Measurements from ENCODE around the gene WDFY4.

WDFY4 gene

DNA sequence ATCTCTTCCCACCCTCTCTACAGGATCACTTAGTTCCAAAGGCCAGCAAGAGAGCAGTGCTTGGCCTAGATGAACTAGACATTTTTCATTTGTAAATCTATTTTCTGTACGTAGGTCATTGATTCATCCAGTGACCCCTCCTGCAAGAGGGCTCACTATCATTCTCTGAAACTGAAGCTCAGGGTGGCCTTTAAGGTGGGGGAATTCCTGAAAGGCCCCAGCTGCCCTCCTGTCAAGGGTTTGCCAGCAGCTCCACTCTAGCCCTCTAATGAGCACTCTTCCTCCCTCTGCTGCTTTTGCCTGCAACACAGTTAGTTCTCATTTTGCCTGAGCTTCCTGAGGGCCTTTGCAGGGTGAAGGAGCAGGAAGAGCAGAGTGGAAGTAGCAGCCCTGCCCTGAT is 213.8 kb downstream of the WDFY4 start:
- peaks cover 40% of the 10 kb centered on the region for H3K27me3 Mint-ChIP-seq (ENCODE audit: low read depth, poor library complexity)
- H3K4me1 Mint-ChIP-seq: no peaks in the 10 kb centered on the region
- no peaks in the 10 kb centered on the region for H3K36me3 Mint-ChIP-seq (ENCODE audit: low read depth)
- no peak for DNase-seq
- no peak for TF ChIP-seq CTCF (IDR thresholded peaks at IDR 0.05)
- H3K27ac Mint-ChIP-seq: no peak overlapping the region
- H3K4me3 Mint-ChIP-seq: no peak overlapping the region
- H3K9me3 Mint-ChIP-seq: no peaks in the 10 kb centered on the region

- no peak for TF ChIP-seq CTCF (IDR thresholded peaks at IDR 0.05)
- Mint-ChIP-seq H3K4me3 (no peak overlapping the region), H3K27me3 (ENCODE audit: low read depth, poor library complexity) (peaks cover 42% of the 10 kb centered on the region)
These were observed 215.1 kb downstream of the WDFY4 start for GRCh38 chr10:48899781-48900180.

DNA sequence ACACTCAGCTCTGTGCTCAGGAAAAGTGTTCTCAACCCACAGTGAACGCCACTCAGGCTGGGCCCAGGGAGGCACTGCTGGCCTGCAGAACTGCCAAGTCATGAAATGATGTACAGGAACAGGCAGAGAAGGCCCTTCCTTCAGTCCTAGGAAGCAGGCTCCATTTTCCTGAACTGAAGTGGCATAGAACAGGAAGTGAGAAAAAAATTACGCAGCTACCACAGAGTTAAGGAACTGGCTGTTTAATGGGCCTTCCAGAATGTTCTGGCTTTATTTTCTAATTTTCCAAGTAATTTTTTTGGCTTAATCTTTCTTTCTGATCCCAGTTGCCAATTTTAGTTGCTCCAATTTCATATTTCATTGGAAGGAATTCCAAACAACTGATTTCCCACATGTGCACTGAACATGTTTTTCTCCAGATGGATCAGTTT is 215.7 kb downstream of the WDFY4 start:
- Mint-ChIP-seq H3K27me3 (ENCODE audit: low read depth, poor library complexity) (peaks cover 42% of the 10 kb centered on the region), H3K4me1 (no peaks in the 10 kb centered on the region), H3K36me3 (ENCODE audit: low read depth) (no peaks in the 10 kb centered on the region), H3K9me3 (no peaks in the 10 kb centered on the region), H3K4me3 (no peak overlapping the region), H3K27ac (no peak overlapping the region)
- TF ChIP-seq CTCF (IDR thresholded peaks at IDR 0.05): no peak
- DNase-seq: no peak

More at GRCh38 chr10:48899781-48900180, 215.1 kb downstream of the WDFY4 start:
- no peaks in the 10 kb centered on the region for H3K9me3 Mint-ChIP-seq
- DNase-seq: no peak
- H3K4me1 Mint-ChIP-seq: no peaks in the 10 kb centered on the region
- no peaks in the 10 kb centered on the region for H3K36me3 Mint-ChIP-seq (ENCODE audit: low read depth)
- no peak overlapping the region for H3K27ac Mint-ChIP-seq

DNA sequence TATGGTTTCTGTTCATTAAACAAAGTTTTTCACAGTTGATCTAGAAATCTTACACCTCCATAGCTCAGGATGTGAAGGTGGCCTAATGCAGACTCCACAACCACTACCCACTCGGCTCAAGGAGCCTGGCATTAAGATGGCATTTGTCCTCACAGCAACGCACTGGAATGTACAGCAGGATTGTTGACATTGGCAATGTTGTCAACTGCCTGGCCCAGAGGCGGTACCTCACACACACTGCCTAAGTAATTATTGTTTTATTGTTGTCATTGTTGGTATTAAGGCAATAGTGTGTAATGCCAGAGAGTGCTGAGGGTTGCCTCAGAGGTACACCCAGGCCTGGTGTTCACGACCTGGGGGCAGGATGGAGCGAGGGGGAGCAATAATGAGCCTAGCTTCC is 216.6 kb downstream of the WDFY4 start:
- peaks cover 40% of the 10 kb centered on the region for H3K27me3 Mint-ChIP-seq (ENCODE audit: low read depth, poor library complexity)

DNA sequence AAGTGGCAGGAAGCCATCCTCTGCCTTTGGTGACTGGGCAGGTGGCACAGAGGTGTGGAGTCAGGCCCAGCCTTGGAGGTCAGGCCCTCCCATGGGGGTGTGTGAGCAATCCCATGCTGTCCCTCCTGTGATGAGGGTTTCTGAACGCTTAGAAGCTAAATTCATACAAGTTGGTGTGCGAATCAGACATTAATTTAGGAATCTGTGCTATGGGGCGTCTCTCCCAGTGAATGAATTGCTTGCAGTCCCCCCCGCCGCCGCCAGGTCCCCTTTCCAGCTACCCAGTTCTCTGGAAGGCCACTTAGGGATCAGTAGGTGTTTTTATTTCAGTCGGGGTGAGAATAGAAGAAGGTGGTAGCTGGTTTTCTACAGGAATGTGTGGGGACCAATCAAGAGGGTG is 217.4 kb downstream of the WDFY4 start:
- H3K27me3 Mint-ChIP-seq (ENCODE audit: low read depth, poor library complexity): peaks cover 35% of the 10 kb centered on the region
- no peaks in the 10 kb centered on the region for H3K9me3 Mint-ChIP-seq
- no peak for TF ChIP-seq CTCF (IDR thresholded peaks at IDR 0.05)
- no peak for DNase-seq
- H3K4me3 Mint-ChIP-seq: no peak overlapping the region
- H3K27ac Mint-ChIP-seq: no peak overlapping the region
- H3K4me1 Mint-ChIP-seq: no peaks in the 10 kb centered on the region
- no peaks in the 10 kb centered on the region for H3K36me3 Mint-ChIP-seq (ENCODE audit: low read depth)

More for the DNA sequence above, 216.6 kb downstream of the WDFY4 start:
- Mint-ChIP-seq H3K4me3 (no peak overlapping the region), H3K36me3 (ENCODE audit: low read depth) (no peaks in the 10 kb centered on the region), H3K9me3 (no peaks in the 10 kb centered on the region), H3K4me1 (no peaks in the 10 kb centered on the region), H3K27ac (no peak overlapping the region)
- no peak for TF ChIP-seq CTCF (IDR thresholded peaks at IDR 0.05)
- DNase-seq: no peak

DNA sequence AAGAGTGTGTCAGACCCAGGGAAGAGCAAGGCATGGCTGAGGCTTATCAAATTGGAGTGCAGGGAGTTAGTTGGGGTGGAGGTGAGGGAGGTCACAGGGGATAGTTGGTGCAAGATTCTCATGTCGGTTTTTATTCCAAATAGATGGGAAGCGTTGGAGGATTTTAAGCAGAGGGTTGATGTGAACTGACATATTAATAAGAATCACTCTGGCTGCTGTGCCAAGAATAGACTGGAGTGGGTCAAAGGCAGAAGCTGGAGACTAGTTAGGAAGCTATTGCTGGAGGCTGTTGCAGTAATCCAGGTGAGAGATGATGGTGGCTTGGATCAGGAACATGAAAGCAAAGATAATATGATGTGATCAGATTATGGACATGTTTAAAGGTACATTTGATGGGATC is 218.5 kb downstream of the WDFY4 start:
- no peak for DNase-seq
- Mint-ChIP-seq H3K4me1 (no peaks in the 10 kb centered on the region), H3K4me3 (no peak overlapping the region), H3K36me3 (ENCODE audit: low read depth) (no peaks in the 10 kb centered on the region), H3K9me3 (no peaks in the 10 kb centered on the region), H3K27me3 (ENCODE audit: low read depth, poor library complexity) (peaks cover 34% of the 10 kb centered on the region), H3K27ac (no peak overlapping the region)
- TF ChIP-seq CTCF (IDR thresholded peaks at IDR 0.05): no peak
